Astrocyte (in vitro differentiated cells and primary cell): ENCODE data around the gene DHX29.

Experiments
- CTCF ChIP-seq: IDR thresholded peaks from 2 replicates; pipeline ENCODE4 v1.5.1; 2011; ENCODE audit warnings: low read depth, mild to moderate bottlenecking, inconsistent platforms, low read length, moderate library complexity; ENCODE audit not compliant: insufficient read depth
- EZH2 ChIP-seq: IDR thresholded peaks from 2 replicates; pipeline ENCODE4 v1.6.1; 2012; ENCODE audit warnings: mild to moderate bottlenecking, low read length, inconsistent platforms; ENCODE audit not compliant: insufficient read depth

- TF ChIP-seq CTCF (no peak), EZH2 (no peak)
Measured at GRCh38 chr5:55305345-55305744, 2.1 kb downstream of the DHX29 start.
